NCI-H345 (cell line): Measurements from ENCODE around the gene AGAP1.

ENCODE experiments used
- DNase-seq: peaks from one replicate; lab custom pipeline; 2025; lab: John Stamatoyannopoulos, UW

The AGAP1 gene

GRCh38 chr2:235569837-235570236 is 76.0 kb downstream of the AGAP1 start:
- no peak for DNase-seq

- no peak for DNase-seq
These were observed 76.4 kb downstream of the AGAP1 start for GRCh38 chr2:235570256-235570655.

GRCh38 chr2:235570966-235571692 is 77.3 kb downstream of the AGAP1 start:
- no peak for DNase-seq

GRCh38 chr2:235572592-235572991 is 78.7 kb downstream of the AGAP1 start:
- no peak for DNase-seq

GRCh38 chr2:235573331-235574221 is 79.7 kb downstream of the AGAP1 start:
- DNase-seq, result peak; percentile 22

GRCh38 chr2:235575431-235575830 is 81.6 kb downstream of the AGAP1 start:
- no peak for DNase-seq

GRCh38 chr2:235575904-235576303 is 82.1 kb downstream of the AGAP1 start:
- no peak for DNase-seq

- peak; percentile 16 for DNase-seq
These were observed 82.6 kb downstream of the AGAP1 start for GRCh38 chr2:235576337-235576910.

GRCh38 chr2:235577404-235578330 is 83.8 kb downstream of the AGAP1 start:
- peak; percentile 91 for DNase-seq

- no peak for DNase-seq
These were observed 85.3 kb downstream of the AGAP1 start for GRCh38 chr2:235579128-235579527.

GRCh38 chr2:235580426-235581157 is 86.7 kb downstream of the AGAP1 start:
- no peak for DNase-seq

- no peak for DNase-seq
These were observed 88.3 kb downstream of the AGAP1 start for GRCh38 chr2:235582081-235582686.

- DNase-seq, result no peak
These were observed 88.9 kb downstream of the AGAP1 start for GRCh38 chr2:235582729-235583128.

GRCh38 chr2:235583144-235583543 is 89.3 kb downstream of the AGAP1 start:
- no peak for DNase-seq

- no peak for DNase-seq
These were observed 90.2 kb downstream of the AGAP1 start for GRCh38 chr2:235583925-235584637.

GRCh38 chr2:235584638-235585007 is 90.8 kb downstream of the AGAP1 start:
- no peak for DNase-seq

- DNase-seq, result no peak
These were observed 93.4 kb downstream of the AGAP1 start for GRCh38 chr2:235587202-235587601.

GRCh38 chr2:235588750-235589149 is 94.9 kb downstream of the AGAP1 start:
- no peak for DNase-seq

GRCh38 chr2:235591231-235591730 is 97.4 kb downstream of the AGAP1 start:
- no peak for DNase-seq

GRCh38 chr2:235591921-235592320 is 98.1 kb downstream of the AGAP1 start:
- no peak for DNase-seq
